Measurements from ENCODE around the gene AKT3. TPM values are rescaled to one million over a fixed set of nuclear protein-coding genes. Genes with fewer than 3 reads are reported as not detected.

Gene AKT3
- polyA plus RNA-seq, 3 donors = 0.81 to 1.7 (median 1.4) TPM

DNA sequence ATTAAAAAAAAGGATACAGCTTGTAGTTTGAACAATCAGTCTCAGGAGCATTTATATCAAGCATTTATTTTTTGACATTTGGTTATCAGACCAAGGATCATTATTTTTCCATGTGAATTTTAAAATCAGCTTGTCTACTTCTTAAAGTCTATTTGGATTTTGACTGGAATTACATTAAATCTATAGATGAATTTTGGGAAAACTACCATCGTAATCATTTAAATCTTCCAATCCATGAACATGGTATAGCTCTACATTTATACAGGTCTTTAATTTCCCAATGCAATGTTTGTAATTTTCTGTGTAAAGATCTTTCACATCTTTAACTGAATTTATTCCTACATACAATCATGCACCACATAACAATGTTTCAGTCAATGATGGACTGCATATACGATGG, 203.2 kb downstream of the AKT3 start:
- Histone ChIP-seq H3K27me3 (ENCODE audit: control insufficient read depth in 2 of 2, insufficient read depth in 2 of 2, low read length in 2 of 2) (no peaks in the 10 kb centered on the region), H3K36me3 (replicated peaks in 1 of 2; ENCODE audit: control insufficient read depth in 1 of 2, insufficient read depth in 2 of 2, low read length in 2 of 2) (peaks cover 0 to 13% of the 10 kb centered on the region in 2 donors), H3K4me1 (ENCODE audit: control insufficient read depth in 1 of 2, insufficient read depth in 2 of 2, low read length in 2 of 2) (no peaks in the 10 kb centered on the region), H4K20me1 (ENCODE audit: insufficient read depth, low read length) (no peaks in the 10 kb centered on the region), H3K9me3 (replicated peaks in 1 of 2; ENCODE audit: control insufficient read depth in 1 of 2, insufficient read depth in 1 of 2, low read length in 2 of 2) (no peaks in the 10 kb centered on the region), H3K4me3 (replicated peaks in 1 of 3; ENCODE audit: low read depth in 2 of 3, low read length in 3 of 3) (no peak overlapping the region), H3K9ac (ENCODE audit: insufficient read depth, low read length, poor library complexity, severe bottlenecking) (no peak overlapping the region), H3K27ac (ENCODE audit: low read depth in 1 of 2, low read length in 2 of 2) (no peak overlapping the region), H2AFZ (ENCODE audit: insufficient read depth, low read depth, low read length, poor library complexity, severe bottlenecking) (no peak overlapping the region), H3K4me2 (replicated peaks; ENCODE audit: extremely low read depth, low read length, poor library complexity, severe bottlenecking) (no peak overlapping the region), H3K79me2 (ENCODE audit: insufficient read depth, low read length) (no peaks in the 10 kb centered on the region)
- Mint-ChIP-seq H3K27ac (no peak overlapping the region), H3K9me3 (peaks cover 4 to 22% (median 13%) of the 10 kb centered on the region in 7 donors), H3K4me1 (peaks cover 3% of the 10 kb centered on the region), H3K4me3 (no peak overlapping the region), H3K36me3 (peaks cover 12 to 17% of the 10 kb centered on the region in 2 donors), H3K27me3 (ENCODE audit: low read depth in 3 of 3) (peaks cover 0 to 2% (median 0%) of the 10 kb centered on the region in 3 donors)
- DNase-seq = no peak
- intact Hi-C loops (cut with micrococcal nuclease) = no loop called here
- no CpG with 5 or more reads among the region's 2 CpGs for WGBS (ENCODE audit: insufficient coverage)
- TF ChIP-seq, protein P1, sequence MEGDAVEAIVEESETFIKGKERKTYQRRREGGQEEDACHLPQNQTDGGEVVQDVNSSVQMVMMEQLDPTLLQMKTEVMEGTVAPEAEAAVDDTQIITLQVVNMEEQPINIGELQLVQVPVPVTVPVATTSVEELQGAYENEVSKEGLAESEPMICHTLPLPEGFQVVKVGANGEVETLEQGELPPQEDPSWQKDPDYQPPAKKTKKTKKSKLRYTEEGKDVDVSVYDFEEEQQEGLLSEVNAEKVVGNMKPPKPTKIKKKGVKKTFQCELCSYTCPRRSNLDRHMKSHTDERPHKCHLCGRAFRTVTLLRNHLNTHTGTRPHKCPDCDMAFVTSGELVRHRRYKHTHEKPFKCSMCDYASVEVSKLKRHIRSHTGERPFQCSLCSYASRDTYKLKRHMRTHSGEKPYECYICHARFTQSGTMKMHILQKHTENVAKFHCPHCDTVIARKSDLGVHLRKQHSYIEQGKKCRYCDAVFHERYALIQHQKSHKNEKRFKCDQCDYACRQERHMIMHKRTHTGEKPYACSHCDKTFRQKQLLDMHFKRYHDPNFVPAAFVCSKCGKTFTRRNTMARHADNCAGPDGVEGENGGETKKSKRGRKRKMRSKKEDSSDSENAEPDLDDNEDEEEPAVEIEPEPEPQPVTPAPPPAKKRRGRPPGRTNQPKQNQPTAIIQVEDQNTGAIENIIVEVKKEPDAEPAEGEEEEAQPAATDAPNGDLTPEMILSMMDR (IDR thresholded peaks at IDR 0.05) = no peak

DNA sequence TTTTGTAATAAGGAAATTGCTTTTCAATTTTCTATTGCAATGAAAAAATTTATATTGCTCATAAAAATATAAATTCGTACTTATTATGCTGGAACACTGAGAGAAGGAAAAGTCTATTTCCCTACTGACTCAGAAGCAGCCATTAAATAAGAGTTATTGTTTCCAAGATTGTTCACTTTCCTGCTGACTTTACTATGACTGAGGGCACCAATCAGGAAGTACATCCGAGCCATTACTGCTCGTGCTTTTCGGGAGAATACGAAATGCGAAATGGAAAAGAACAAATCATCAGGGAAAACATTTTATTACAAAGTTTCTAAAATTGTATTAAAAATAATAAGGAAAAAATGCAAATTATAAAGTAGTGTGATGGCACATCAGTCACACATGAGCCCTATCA, 204.8 kb downstream of the AKT3 start:
- no peaks in the 10 kb centered on the region for H4K20me1 ChIP-seq (ENCODE audit: insufficient read depth, low read length)
- no peak overlapping the region for H3K9ac ChIP-seq (ENCODE audit: insufficient read depth, low read length, poor library complexity, severe bottlenecking)
- DNase-seq = no peak
- Mint-ChIP-seq H3K9me3 (peaks cover 0 to 9% (median 3%) of the 10 kb centered on the region in 7 donors), H3K27ac (no peak overlapping the region), H3K4me3 (no peak overlapping the region), H3K36me3 (peaks cover 6 to 10% of the 10 kb centered on the region in 2 donors), H3K27me3 (ENCODE audit: low read depth in 3 of 3) (peaks cover 0 to 2% (median 0%) of the 10 kb centered on the region in 3 donors), H3K4me1 (peaks cover 3% of the 10 kb centered on the region)
- no peaks in the 10 kb centered on the region for H3K79me2 ChIP-seq (ENCODE audit: insufficient read depth, low read length)
- no peak overlapping the region for H3K27ac ChIP-seq (ENCODE audit: low read depth in 1 of 2, low read length in 2 of 2)
- H3K4me3 ChIP-seq (replicated peaks in 1 of 3; ENCODE audit: low read depth in 2 of 3, low read length in 3 of 3) = no peak overlapping the region
- WGBS (ENCODE audit: insufficient coverage) = no CpG with 5 or more reads among the region's 6 CpGs
- no peaks in the 10 kb centered on the region for H3K4me1 ChIP-seq (ENCODE audit: control insufficient read depth in 1 of 2, insufficient read depth in 2 of 2, low read length in 2 of 2)
- intact Hi-C loops (cut with micrococcal nuclease) = no loop called here
- H2AFZ ChIP-seq (ENCODE audit: insufficient read depth, low read depth, low read length, poor library complexity, severe bottlenecking) = no peak overlapping the region
- no peak overlapping the region for H3K4me2 ChIP-seq (replicated peaks; ENCODE audit: extremely low read depth, low read length, poor library complexity, severe bottlenecking)
- TF ChIP-seq, protein P1 (IDR thresholded peaks at IDR 0.05) = no peak
- H3K27me3 ChIP-seq (ENCODE audit: control insufficient read depth in 2 of 2, insufficient read depth in 2 of 2, low read length in 2 of 2) = no peaks in the 10 kb centered on the region
- H3K36me3 ChIP-seq (replicated peaks in 1 of 2; ENCODE audit: control insufficient read depth in 1 of 2, insufficient read depth in 2 of 2, low read length in 2 of 2) = peaks cover 0 to 13% of the 10 kb centered on the region in 2 donors
- no peaks in the 10 kb centered on the region for H3K9me3 ChIP-seq (replicated peaks in 1 of 2; ENCODE audit: control insufficient read depth in 1 of 2, insufficient read depth in 1 of 2, low read length in 2 of 2)

Measured in CD14-positive monocyte (primary cell).